ENCODE measurements around the gene SLC38A7. TPM values are rescaled to one million over a fixed set of nuclear protein-coding genes. Genes with fewer than 3 reads are reported as not detected.

Gene SLC38A7
- total and polyA plus RNA-seq, 2 of the 13 experiments (the other 11 are each of a cell fraction or from before 2014, with no cell fraction given) = 13.2 to 14.1 TPM

- H3K9me3 ChIP-seq (ENCODE audit: low read length) = no peaks in the 10 kb centered on the region
- TF ChIP-seq, protein P1, sequence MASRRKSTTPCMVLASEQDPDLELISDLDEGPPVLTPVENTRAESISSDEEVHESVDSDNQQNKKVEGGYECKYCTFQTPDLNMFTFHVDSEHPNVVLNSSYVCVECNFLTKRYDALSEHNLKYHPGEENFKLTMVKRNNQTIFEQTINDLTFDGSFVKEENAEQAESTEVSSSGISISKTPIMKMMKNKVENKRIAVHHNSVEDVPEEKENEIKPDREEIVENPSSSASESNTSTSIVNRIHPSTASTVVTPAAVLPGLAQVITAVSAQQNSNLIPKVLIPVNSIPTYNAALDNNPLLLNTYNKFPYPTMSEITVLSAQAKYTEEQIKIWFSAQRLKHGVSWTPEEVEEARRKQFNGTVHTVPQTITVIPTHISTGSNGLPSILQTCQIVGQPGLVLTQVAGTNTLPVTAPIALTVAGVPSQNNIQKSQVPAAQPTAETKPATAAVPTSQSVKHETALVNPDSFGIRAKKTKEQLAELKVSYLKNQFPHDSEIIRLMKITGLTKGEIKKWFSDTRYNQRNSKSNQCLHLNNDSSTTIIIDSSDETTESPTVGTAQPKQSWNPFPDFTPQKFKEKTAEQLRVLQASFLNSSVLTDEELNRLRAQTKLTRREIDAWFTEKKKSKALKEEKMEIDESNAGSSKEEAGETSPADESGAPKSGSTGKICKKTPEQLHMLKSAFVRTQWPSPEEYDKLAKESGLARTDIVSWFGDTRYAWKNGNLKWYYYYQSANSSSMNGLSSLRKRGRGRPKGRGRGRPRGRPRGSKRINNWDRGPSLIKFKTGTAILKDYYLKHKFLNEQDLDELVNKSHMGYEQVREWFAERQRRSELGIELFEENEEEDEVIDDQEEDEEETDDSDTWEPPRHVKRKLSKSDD (CRISPR knock-in tag; IDR thresholded peaks at IDR 0.05; ENCODE audit: low read depth) = no peak
- TF ChIP-seq NFATC3 (CRISPR knock-in tag; IDR thresholded peaks at IDR 0.05) = no peak
- no peak for TF ChIP-seq SMARCC2 (IDR thresholded peaks at IDR 0.05)
- TF ChIP-seq ZNF616 (CRISPR knock-in tag; IDR thresholded peaks at IDR 0.05; ENCODE audit: low read depth) = no peak
- TF ChIP-seq NR2F2 (IDR thresholded peaks at IDR 0.05; ENCODE audit: borderline replicate concordance, low read depth) = no peak
- no peak for TF ChIP-seq FOXJ3 (CRISPR knock-in tag; IDR thresholded peaks at IDR 0.05; ENCODE audit: borderline replicate concordance)
- no peak for TF ChIP-seq GABPA (IDR thresholded peaks at IDR 0.05; ENCODE audit: low read depth, low read length)
- TF ChIP-seq GABPA (CRISPR knock-in tag; IDR thresholded peaks at IDR 0.05; ENCODE audit: low read depth) = no peak
- peak; percentile 86 for TF ChIP-seq ZNF629 (CRISPR knock-in tag; conservative IDR thresholded peaks at IDR 0.05)
- TF ChIP-seq, protein P2, sequence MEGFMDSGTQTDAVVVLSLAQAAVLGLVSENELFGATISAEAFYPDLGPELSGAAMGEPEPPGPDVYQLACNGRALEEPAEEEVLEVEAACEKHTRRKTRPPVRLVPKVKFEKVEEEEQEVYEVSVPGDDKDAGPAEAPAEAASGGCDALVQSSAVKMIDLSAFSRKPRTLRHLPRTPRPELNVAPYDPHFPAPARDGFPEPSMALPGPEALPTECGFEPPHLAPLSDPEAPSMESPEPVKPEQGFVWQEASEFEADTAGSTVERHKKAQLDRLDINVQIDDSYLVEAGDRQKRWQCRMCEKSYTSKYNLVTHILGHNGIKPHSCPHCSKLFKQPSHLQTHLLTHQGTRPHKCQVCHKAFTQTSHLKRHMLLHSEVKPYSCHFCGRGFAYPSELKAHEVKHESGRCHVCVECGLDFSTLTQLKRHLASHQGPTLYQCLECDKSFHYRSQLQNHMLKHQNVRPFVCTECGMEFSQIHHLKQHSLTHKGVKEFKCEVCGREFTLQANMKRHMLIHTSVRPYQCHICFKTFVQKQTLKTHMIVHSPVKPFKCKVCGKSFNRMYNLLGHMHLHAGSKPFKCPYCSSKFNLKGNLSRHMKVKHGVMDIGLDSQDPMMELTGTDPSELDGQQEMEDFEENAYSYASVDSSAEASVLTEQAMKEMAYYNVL (CRISPR knock-in tag; IDR thresholded peaks at IDR 0.05; ENCODE audit: borderline replicate concordance) = no peak
- TF ChIP-seq ISL2 (CRISPR knock-in tag; IDR thresholded peaks at IDR 0.05) = no peak
- peak; percentile 16; the same call in 1 of the 2 replicates for TF ChIP-seq ZMYM3 (CRISPR knock-in tag; IDR thresholded peaks at IDR 0.05)
- TF ChIP-seq PRMT3 (CRISPR knock-in tag; IDR thresholded peaks at IDR 0.05; ENCODE audit: borderline replicate concordance, low read depth) = no peak
- TF ChIP-seq SMAD3 (CRISPR knock-in tag; IDR thresholded peaks at IDR 0.05) = no peak
- TF ChIP-seq GLI4 (CRISPR knock-in tag; IDR thresholded peaks at IDR 0.05; ENCODE audit: borderline replicate concordance) = no peak
- no peak for TF ChIP-seq NPAS2 (CRISPR knock-in tag; IDR thresholded peaks at IDR 0.05; ENCODE audit: borderline replicate concordance)
- TF ChIP-seq ZNF451 (CRISPR knock-in tag; IDR thresholded peaks at IDR 0.05) = no peak
- intact Hi-C loops (cut with micrococcal nuclease; ENCODE audit: unreplicated experiment) (no loop called here), in situ Hi-C loops (cut with HindIII; ENCODE audit: extremely low pct_ligation_motif_present, low pct_unique_long_range_greater_than_20kb) (no loop called here)
- H2AFZ ChIP-seq (ENCODE audit: low read length) = no peak overlapping the region
- peaks cover 49% of the 10 kb centered on the region for H3K4me1 ChIP-seq (ENCODE audit: insufficient read depth, low read length)
- H3K27me3 ChIP-seq (ENCODE audit: control insufficient read depth in 1 of 2, insufficient read depth in 2 of 2, low read length in 2 of 2) = no peaks in the 10 kb centered on the region; a peak in 1 of 5 replicates
- no peak for DNase-seq (ENCODE audit: low spot score)
- ChIA-PET CTCF (ENCODE audit: low intra/inter-chr PET ratio, low total read pairs) (no interaction called here), POLR2A (no interaction called here)
- no peak for FAIRE-seq
- no peak overlapping the region for H3K9ac ChIP-seq (ENCODE audit: insufficient read depth, low read depth, low read length)
- H4K20me1 ChIP-seq (ENCODE audit: insufficient read depth, low read length) = peaks cover 6% of the 10 kb centered on the region; the same call in 1 of the 2 replicates
- BruUV-seq (replicated peaks) = no TSS peak
- no peak overlapping the region for H3K4me3 ChIP-seq (replicated peaks in 1 of 3; ENCODE audit: insufficient read depth in 1 of 3, low read depth in 2 of 3, low read length in 3 of 3)
- H3K36me3 ChIP-seq (replicated peaks in 1 of 2; ENCODE audit: control insufficient read depth in 1 of 2, insufficient read depth in 2 of 2, low read length in 2 of 2) = peaks cover 6 to 15% of the 10 kb centered on the region in 2 experiments; a peak in 3 of 5 replicates
- no peak overlapping the region for H3K4me2 ChIP-seq (ENCODE audit: low read depth, low read length)
- ATAC-seq = no peak
- WGBS (ENCODE audit: low lambda C conversion rate) = 91% methylated on average over 9 of the region's 9 CpGs
- H3K27ac ChIP-seq (ENCODE audit: extremely low read length, insufficient read depth, low read length) = no peak overlapping the region
- H3K79me2 ChIP-seq (ENCODE audit: insufficient read depth, low read length) = peaks cover 39% of the 10 kb centered on the region
Measured at GRCh38 chr16:58727796-58728568, 43.4 kb upstream of the SLC38A7 start.

All from HepG2 (cell line).